Caco-2 (cell line): Measurements from ENCODE around the gene CALHM2. TPM values are rescaled to one million over a fixed set of nuclear protein-coding genes. Genes with fewer than 3 reads are reported as not detected.

Experiments used
- BruUV-seq: library from RNA; stranded (reverse); fragments of 400-500 nt; replicated peaks from 2 replicates; lab custom pipeline; 2021; lab: Mats Ljungman, UMichigan
- CTCF ChIA-PET: fragments of 300-600 bp; sonication (Branson Sonifier 250); formaldehyde crosslinking; loops from one replicate; lab custom pipeline; 2022; ENCODE audit warnings: antibody characterized with exemption; lab: Charles Lee
- POLR2A ChIA-PET: fragments of 300-600 bp; sonication (Branson Sonifier 250); formaldehyde crosslinking; loops from one replicate; lab custom pipeline; 2022; ENCODE audit warnings: antibody characterized with exemption; lab: Charles Lee
- DNase-seq, 2 experiments: peaks; one replicate each; pipeline versions ENCODE4 v3.0.0 to v3.0.0-alpha.2; 2020 to 2022
- H3K27me3 ChIP-seq: replicated peaks from 2 replicates; pipeline ENCODE4 v1.6.0; 2011; ENCODE audit warnings: low read length; ENCODE audit not compliant: control insufficient read depth, insufficient read depth
- H3K36me3 ChIP-seq: 2 replicates; pipeline ENCODE4 v1.5.1; 2011; ENCODE audit warnings: low read length; ENCODE audit not compliant: control insufficient read depth, insufficient read depth
- H3K4me1 ChIP-seq: fragments of 250-450 bp; sonication (Bioruptor Pico); 2 replicates; pipeline ENCODE4 v1.5.1; 2020; ENCODE audit warnings: mild to moderate bottlenecking
- H3K4me3 ChIP-seq: 2 replicates; pipeline ENCODE4 v1.5.1; 2011; ENCODE audit warnings: low read depth, mild to moderate bottlenecking, control low read depth, low read length
- H3K9me3 ChIP-seq: fragments of 250-450 bp; sonication (Bioruptor Pico); 2 replicates; pipeline ENCODE4 v1.5.1; 2020; ENCODE audit warnings: mild to moderate bottlenecking, moderate library complexity
- H3K27ac Mint-ChIP-seq: one replicate; pipeline ENCODE4 v1.8.0; 2022; ENCODE audit warnings: mixed read lengths; ENCODE audit not compliant: unreplicated experiment
- H3K27me3 Mint-ChIP-seq: one replicate; pipeline ENCODE4 v1.8.0; 2022; ENCODE audit warnings: mixed read lengths; ENCODE audit not compliant: insufficient read depth, unreplicated experiment
- H3K36me3 Mint-ChIP-seq: one replicate; pipeline ENCODE4 v1.8.0; 2022; ENCODE audit warnings: mild to moderate bottlenecking, mixed read lengths; ENCODE audit not compliant: insufficient read depth, unreplicated experiment
- H3K4me1 Mint-ChIP-seq: one replicate; pipeline ENCODE4 v1.8.0; 2022; ENCODE audit warnings: low read depth, mixed read lengths; ENCODE audit not compliant: unreplicated experiment
- H3K4me3 Mint-ChIP-seq: one replicate; pipeline ENCODE4 v1.8.0; 2022; ENCODE audit warnings: mild to moderate bottlenecking, moderate library complexity, mixed read lengths; ENCODE audit not compliant: unreplicated experiment
- H3K9me3 Mint-ChIP-seq: one replicate; pipeline ENCODE4 v1.8.0; 2022; ENCODE audit warnings: mixed read lengths; ENCODE audit not compliant: unreplicated experiment
- intact Hi-C: fragments of 100-400 bp; cut with micrococcal nuclease; formaldehyde crosslinking; loops from one replicate; pipeline ENCODE4 v1.10.0; 2022; ENCODE audit not compliant: unreplicated experiment
- total RNA-seq: library from RNA; stranded (reverse); gene quantifications from 2 replicates; pipeline ENCODE4 v1.2.3, GENCODE V29; 2022
- TF ChIP-seq, protein P1 (sequence below), 2 experiments: fragments of 200-600 bp in 1 of 2; IDR thresholded peaks; 1 replicate in 1 of 2; 2 replicates in 1 of 2; pipeline versions ENCODE4 v1.5.1 to v1.8.0; 2011 to 2022; ENCODE audit warnings: antibody characterized with exemption in 1 of 2, control low read depth in 1 of 2, inconsistent platforms in 1 of 2, low read depth in 1 of 2, low read length in 1 of 2, mild to moderate bottlenecking in 1 of 2, moderate library complexity in 1 of 2; ENCODE audit not compliant: insufficient read depth in 1 of 2, severe bottlenecking in 1 of 2, unreplicated experiment in 1 of 2

CALHM2 gene
- total RNA-seq, 1 experiment from 2014 or later: 0.52 TPM

GRCh38 chr10:103480521-103480920, 28.4 kb upstream of the CALHM2 start:
- Histone ChIP-seq H3K4me1 (no peaks in the 10 kb centered on the region), H3K27me3 (no peaks in the 10 kb centered on the region), H3K36me3 (no peaks in the 10 kb centered on the region), H3K9me3 (no peaks in the 10 kb centered on the region), H3K4me3 (no peak overlapping the region)
- no TSS peak for BruUV-seq
- H3K27me3 Mint-ChIP-seq: no peaks in the 10 kb centered on the region
- no peak for DNase-seq
- intact Hi-C loops: no loop called here
- H3K27ac Mint-ChIP-seq: no peak overlapping the region
- H3K36me3 Mint-ChIP-seq: no peaks in the 10 kb centered on the region
- H3K9me3 Mint-ChIP-seq: no peaks in the 10 kb centered on the region
- H3K4me3 Mint-ChIP-seq: no peak overlapping the region
- POLR2A ChIA-PET: no interaction called here
- TF ChIP-seq, protein P1, sequence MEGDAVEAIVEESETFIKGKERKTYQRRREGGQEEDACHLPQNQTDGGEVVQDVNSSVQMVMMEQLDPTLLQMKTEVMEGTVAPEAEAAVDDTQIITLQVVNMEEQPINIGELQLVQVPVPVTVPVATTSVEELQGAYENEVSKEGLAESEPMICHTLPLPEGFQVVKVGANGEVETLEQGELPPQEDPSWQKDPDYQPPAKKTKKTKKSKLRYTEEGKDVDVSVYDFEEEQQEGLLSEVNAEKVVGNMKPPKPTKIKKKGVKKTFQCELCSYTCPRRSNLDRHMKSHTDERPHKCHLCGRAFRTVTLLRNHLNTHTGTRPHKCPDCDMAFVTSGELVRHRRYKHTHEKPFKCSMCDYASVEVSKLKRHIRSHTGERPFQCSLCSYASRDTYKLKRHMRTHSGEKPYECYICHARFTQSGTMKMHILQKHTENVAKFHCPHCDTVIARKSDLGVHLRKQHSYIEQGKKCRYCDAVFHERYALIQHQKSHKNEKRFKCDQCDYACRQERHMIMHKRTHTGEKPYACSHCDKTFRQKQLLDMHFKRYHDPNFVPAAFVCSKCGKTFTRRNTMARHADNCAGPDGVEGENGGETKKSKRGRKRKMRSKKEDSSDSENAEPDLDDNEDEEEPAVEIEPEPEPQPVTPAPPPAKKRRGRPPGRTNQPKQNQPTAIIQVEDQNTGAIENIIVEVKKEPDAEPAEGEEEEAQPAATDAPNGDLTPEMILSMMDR (IDR thresholded peaks at IDR 0.05; ENCODE audit: insufficient read depth in 1 of 2, low read depth in 1 of 2, low read length in 1 of 2, severe bottlenecking in 1 of 2, unreplicated experiment in 1 of 2): no peak
- CTCF ChIA-PET: no interaction called here
- H3K4me1 Mint-ChIP-seq: no peaks in the 10 kb centered on the region

DNA sequence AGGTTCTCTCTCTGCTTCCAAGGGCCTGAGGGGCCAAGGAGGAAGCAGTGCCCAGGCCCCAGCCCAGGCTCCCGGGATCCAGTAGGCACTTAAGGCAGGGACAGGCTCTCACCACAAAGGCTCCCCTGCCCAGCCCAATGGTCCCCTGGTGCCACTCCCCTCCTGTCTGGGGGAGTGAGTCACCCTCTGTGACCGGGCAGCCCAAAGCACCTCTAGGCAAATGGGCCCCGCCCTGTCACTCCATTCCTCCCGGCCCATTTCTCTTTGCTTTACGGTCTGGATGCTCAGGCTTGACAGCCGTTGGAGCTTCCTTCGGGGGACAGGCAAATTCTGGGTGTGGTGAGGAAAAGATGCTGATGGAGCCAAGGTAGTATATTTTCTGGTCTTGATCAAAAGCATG, 27.0 kb upstream of the CALHM2 start, which contains the start of gene CALHM3:
CALHM3 (minus strand) TSS at position 106 of the 400 bp plus-strand sequence. CDS start 208 bp downstream, outside the sequence.
- TF ChIP-seq, protein P1 (IDR thresholded peaks at IDR 0.05; ENCODE audit: insufficient read depth in 1 of 2, low read depth in 1 of 2, low read length in 1 of 2, severe bottlenecking in 1 of 2, unreplicated experiment in 1 of 2): no peak
- H3K27me3 Mint-ChIP-seq: no peaks in the 10 kb centered on the region
- ChIA-PET POLR2A (no interaction called here), CTCF (no interaction called here)
- H3K36me3 ChIP-seq: no peaks in the 10 kb centered on the region
- H3K9me3 Mint-ChIP-seq: no peaks in the 10 kb centered on the region
- H3K4me1 Mint-ChIP-seq: no peaks in the 10 kb centered on the region
- no peak within 1 kb of the TSS for H3K4me3 Mint-ChIP-seq
- no peak within 1 kb of the TSS for H3K27ac Mint-ChIP-seq
- H3K27me3 ChIP-seq: no peaks in the 10 kb centered on the region
- BruUV-seq: no TSS peak
- DNase-seq: peak; percentile 41 to 62
- H3K36me3 Mint-ChIP-seq: no peaks in the 10 kb centered on the region
- no peaks in the 10 kb centered on the region for H3K9me3 ChIP-seq
- H3K4me3 ChIP-seq: no peak within 1 kb of the TSS
- intact Hi-C loops: no loop called here
- no peaks in the 10 kb centered on the region for H3K4me1 ChIP-seq

DNA sequence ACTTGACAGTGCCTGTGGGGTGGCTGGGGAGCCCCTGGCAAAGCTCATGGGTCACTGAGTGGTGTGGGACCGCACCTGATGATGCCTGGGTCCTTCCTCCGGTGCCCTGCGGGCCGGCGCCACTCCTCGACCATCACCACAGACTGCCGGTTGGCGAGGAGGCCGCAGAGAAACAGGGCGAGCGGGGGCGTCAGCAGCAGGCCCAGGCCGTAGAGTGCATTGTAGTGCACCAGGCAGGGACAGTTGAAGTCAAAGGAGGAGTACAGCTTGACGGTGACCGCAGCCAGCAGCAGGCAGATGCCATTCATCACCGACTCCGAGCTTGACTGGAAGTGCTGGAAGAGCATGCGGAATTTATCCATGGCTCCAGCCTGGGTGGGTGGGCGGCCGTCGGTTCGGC, 26.5 kb upstream of the CALHM2 start:
- Mint-ChIP-seq H3K27me3 (no peaks in the 10 kb centered on the region), H3K4me1 (no peaks in the 10 kb centered on the region), H3K36me3 (no peaks in the 10 kb centered on the region), H3K27ac (no peak overlapping the region), H3K4me3 (no peak overlapping the region), H3K9me3 (no peaks in the 10 kb centered on the region)
- no peak for DNase-seq
- POLR2A ChIA-PET: no interaction called here
- H3K36me3 ChIP-seq: no peaks in the 10 kb centered on the region
- H3K27me3 ChIP-seq: no peaks in the 10 kb centered on the region
- H3K4me1 ChIP-seq: no peaks in the 10 kb centered on the region
- TF ChIP-seq, protein P1 (IDR thresholded peaks at IDR 0.05; ENCODE audit: insufficient read depth in 1 of 2, low read depth in 1 of 2, low read length in 1 of 2, severe bottlenecking in 1 of 2, unreplicated experiment in 1 of 2): no peak
- CTCF ChIA-PET: no interaction called here
- H3K4me3 ChIP-seq: no peak overlapping the region
- no peaks in the 10 kb centered on the region for H3K9me3 ChIP-seq
- no TSS peak for BruUV-seq
- intact Hi-C loops: no loop called here
